ENCODE data around the gene RANBP1.

- TF ChIP-seq ZNF629 (CRISPR knock-in tag; conservative IDR thresholded peaks at IDR 0.05): no peak
- 0 out of 2 replicates have a peak, but pooled peaks have one; percentile 31 for TF ChIP-seq POLR2AphosphoS5 (IDR thresholded peaks at IDR 0.05; ENCODE audit: low read depth, low read length)
- TF ChIP-seq MNT (IDR thresholded peaks at IDR 0.05): peak; percentile 85
- TF ChIP-seq ZNF597 (CRISPR knock-in tag; IDR thresholded peaks at IDR 0.05): no peak
- TF ChIP-seq TAF1 (CRISPR knock-in tag; IDR thresholded peaks at IDR 0.05): peak; percentile 56; the same call in 1 of the 2 replicates
Measured at GRCh38 chr22:20116951-20117632, 1.2 kb downstream of the RANBP1 start, which contains the start of gene TRMT2A.
